ENCODE results near the gene PGS1.

PGS1 gene

DNA sequence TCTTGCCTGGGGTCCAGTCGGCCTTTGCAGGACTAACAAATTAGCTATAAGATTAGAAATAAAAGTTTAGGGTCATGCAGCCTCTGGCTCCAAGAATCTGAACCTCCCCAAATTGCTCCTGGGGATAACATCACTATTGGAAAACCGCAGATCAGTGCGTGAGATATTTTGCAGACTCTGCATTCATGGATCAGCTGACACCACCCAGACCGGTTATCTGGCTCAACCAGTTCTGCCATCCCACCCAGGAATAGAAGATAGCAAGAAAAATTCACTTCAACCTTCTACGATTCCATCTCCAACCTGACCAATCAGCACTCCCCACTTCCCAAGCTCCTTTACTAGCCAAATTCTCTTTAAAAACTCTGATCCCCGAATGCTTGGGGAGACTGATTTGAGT, 4.3 kb upstream of the PGS1 start:
- Histone ChIP-seq H2AFZ (ENCODE audit: low read depth) (no peak overlapping the region), H3K27ac (no peak overlapping the region), H3K9ac (no peak overlapping the region), H3K27me3 (ENCODE audit: insufficient read depth, low read depth) (no peaks in the 10 kb centered on the region), H3K4me1 (ENCODE audit: low read depth, poor library complexity, severe bottlenecking) (peaks cover 21% of the 10 kb centered on the region), H3K36me3 (ENCODE audit: insufficient read depth) (no peaks in the 10 kb centered on the region), H3K4me2 (no peak overlapping the region), H3K79me2 (ENCODE audit: insufficient read depth, low read depth) (peaks cover 10% of the 10 kb centered on the region), H4K20me1 (ENCODE audit: insufficient read depth) (no peaks in the 10 kb centered on the region), H3K4me3 (IDR thresholded peaks at IDR 0.05; ENCODE audit: insufficient read depth, low read depth, low read length) (no peak overlapping the region)
- TF ChIP-seq, protein P1, sequence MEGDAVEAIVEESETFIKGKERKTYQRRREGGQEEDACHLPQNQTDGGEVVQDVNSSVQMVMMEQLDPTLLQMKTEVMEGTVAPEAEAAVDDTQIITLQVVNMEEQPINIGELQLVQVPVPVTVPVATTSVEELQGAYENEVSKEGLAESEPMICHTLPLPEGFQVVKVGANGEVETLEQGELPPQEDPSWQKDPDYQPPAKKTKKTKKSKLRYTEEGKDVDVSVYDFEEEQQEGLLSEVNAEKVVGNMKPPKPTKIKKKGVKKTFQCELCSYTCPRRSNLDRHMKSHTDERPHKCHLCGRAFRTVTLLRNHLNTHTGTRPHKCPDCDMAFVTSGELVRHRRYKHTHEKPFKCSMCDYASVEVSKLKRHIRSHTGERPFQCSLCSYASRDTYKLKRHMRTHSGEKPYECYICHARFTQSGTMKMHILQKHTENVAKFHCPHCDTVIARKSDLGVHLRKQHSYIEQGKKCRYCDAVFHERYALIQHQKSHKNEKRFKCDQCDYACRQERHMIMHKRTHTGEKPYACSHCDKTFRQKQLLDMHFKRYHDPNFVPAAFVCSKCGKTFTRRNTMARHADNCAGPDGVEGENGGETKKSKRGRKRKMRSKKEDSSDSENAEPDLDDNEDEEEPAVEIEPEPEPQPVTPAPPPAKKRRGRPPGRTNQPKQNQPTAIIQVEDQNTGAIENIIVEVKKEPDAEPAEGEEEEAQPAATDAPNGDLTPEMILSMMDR (conservative IDR thresholded peaks at IDR 0.05; ENCODE audit: low read depth, low read length) = no peak

DNA sequence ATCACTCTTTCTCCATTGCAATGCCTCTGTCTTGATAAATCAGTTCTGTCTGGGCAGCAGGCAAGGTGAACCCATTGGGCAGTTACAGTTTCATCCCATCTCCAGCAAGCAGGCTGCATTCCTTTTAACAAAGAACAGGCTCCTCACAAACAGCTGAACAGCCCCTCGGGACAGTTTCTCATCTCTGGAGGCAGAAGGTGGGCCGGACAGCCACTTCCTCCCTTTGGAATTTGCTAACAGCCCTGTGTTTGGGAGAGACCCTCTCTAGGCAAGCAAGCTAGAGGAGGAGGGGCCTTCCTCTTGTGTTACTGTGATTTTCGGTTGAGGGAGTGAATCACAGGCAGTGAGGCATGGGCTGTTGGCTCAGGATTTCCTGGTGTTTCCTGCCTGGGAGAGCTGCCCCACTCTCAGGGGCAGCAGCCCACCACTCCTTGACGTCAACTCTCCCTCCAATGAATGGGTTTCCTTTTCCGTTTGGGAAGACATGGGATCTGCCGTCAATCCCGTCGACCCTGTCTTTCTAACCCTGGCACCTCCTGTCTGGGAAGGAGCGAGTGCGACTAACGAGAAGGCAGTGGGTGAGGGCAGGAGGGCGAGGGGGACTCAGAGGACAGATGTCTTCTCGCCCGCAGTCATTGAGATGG, 3.7 kb upstream of the PGS1 start:
- Histone ChIP-seq H2AFZ (ENCODE audit: low read depth) (no peak overlapping the region), H3K27me3 (ENCODE audit: insufficient read depth, low read depth) (no peaks in the 10 kb centered on the region), H3K4me2 (no peak overlapping the region), H3K79me2 (ENCODE audit: insufficient read depth, low read depth) (peaks cover 16% of the 10 kb centered on the region), H3K4me3 (IDR thresholded peaks at IDR 0.05; ENCODE audit: insufficient read depth, low read depth, low read length) (no peak overlapping the region), H3K9ac (no peak overlapping the region), H3K27ac (no peak overlapping the region), H3K4me1 (ENCODE audit: low read depth, poor library complexity, severe bottlenecking) (peaks cover 26% of the 10 kb centered on the region), H4K20me1 (ENCODE audit: insufficient read depth) (no peaks in the 10 kb centered on the region), H3K36me3 (ENCODE audit: insufficient read depth) (no peaks in the 10 kb centered on the region)
- TF ChIP-seq, protein P1 (conservative IDR thresholded peaks at IDR 0.05; ENCODE audit: low read depth, low read length) = no peak

DNA sequence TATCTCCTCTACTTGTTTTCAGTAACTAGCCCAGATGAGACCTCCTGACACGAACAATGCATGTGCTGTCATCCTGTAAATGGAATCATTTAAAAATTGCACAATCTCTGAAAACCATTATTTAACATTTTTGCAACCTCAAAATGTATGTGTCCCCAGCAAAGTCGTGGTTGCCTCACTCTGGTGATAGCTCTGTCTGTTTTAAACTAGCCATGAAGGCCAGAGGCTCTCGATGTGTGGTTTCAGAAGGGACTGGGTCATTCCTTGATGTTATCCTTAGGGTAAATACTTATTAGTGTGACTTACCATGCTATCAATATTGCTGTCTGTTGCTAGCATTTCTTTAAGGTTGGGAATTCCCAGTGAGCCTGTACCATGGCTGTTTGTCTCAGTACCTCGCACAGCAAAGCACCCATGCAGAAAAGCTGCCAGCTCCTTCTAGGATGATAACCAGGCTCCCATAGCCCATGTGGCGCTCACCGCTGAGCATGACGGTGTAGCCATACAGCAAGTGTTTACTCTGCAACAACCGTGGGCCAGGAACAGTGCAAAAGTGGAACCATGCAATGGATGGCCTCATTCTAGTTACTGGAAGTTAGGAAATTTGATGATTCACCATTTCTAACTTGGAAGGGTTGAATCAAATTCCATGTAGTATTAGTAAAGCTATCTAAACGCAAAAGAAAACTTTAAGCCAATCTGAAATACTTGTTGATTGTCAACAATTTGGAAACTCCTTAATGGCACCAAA, 2.9 kb upstream of the PGS1 start:
- H3K79me2 ChIP-seq (ENCODE audit: insufficient read depth, low read depth) = peaks cover 24% of the 10 kb centered on the region
- H3K36me3 ChIP-seq (ENCODE audit: insufficient read depth) = no peaks in the 10 kb centered on the region
- no peaks in the 10 kb centered on the region for H4K20me1 ChIP-seq (ENCODE audit: insufficient read depth)
- TF ChIP-seq, protein P1 (conservative IDR thresholded peaks at IDR 0.05; ENCODE audit: low read depth, low read length) = no peak
- H3K4me3 ChIP-seq (IDR thresholded peaks at IDR 0.05; ENCODE audit: insufficient read depth, low read depth, low read length) = no peak overlapping the region
- H3K9ac ChIP-seq = no peak overlapping the region
- H2AFZ ChIP-seq (ENCODE audit: low read depth) = no peak overlapping the region
- peaks cover 28% of the 10 kb centered on the region for H3K4me1 ChIP-seq (ENCODE audit: low read depth, poor library complexity, severe bottlenecking)
- no peak overlapping the region for H3K4me2 ChIP-seq
- H3K27me3 ChIP-seq (ENCODE audit: insufficient read depth, low read depth) = no peaks in the 10 kb centered on the region
- H3K27ac ChIP-seq = no peak overlapping the region

DNA sequence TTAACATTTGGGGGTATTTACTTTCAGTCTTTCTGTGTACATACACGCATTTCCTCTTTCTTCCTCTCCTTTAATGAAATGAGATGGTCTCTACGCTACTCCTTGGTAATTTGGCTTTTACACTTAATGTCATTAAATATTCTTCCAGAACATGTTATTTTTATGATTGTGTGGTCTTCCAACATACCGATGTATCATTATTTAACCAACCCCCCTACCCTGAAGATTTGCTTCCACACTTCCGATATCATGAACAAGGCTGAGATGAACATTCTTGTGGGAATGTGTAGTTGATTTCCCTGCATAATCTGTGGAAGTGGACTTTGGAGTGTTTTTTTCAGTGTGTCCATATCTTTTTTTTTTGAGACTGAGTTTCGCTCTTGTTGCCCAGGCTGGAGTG, 2.3 kb upstream of the PGS1 start:
- Histone ChIP-seq H4K20me1 (ENCODE audit: insufficient read depth) (no peaks in the 10 kb centered on the region), H3K4me3 (IDR thresholded peaks at IDR 0.05; ENCODE audit: insufficient read depth, low read depth, low read length) (no peak overlapping the region), H3K4me1 (ENCODE audit: low read depth, poor library complexity, severe bottlenecking) (peaks cover 34% of the 10 kb centered on the region), H3K36me3 (ENCODE audit: insufficient read depth) (no peaks in the 10 kb centered on the region), H3K27me3 (ENCODE audit: insufficient read depth, low read depth) (no peaks in the 10 kb centered on the region), H3K79me2 (ENCODE audit: insufficient read depth, low read depth) (peaks cover 30% of the 10 kb centered on the region), H3K4me2 (no peak overlapping the region), H3K27ac (no peak overlapping the region), H3K9ac (no peak overlapping the region), H2AFZ (ENCODE audit: low read depth) (no peak overlapping the region)
- TF ChIP-seq, protein P1 (conservative IDR thresholded peaks at IDR 0.05; ENCODE audit: low read depth, low read length) = no peak
